Measurements from ENCODE around the gene PSG1.
"Not testable (repeated sequence)": the region's sequence is repeated elsewhere in the genome, so short reads cannot be mapped to it uniquely, and the experiment has no call there.

PSG1 gene

GRCh38 chr19:42879613-42880012 is at the start of gene PSG1:
Gene PSG1, minus strand, starts transcription at chr19:42879713. Its CDS starts 132 bp downstream, at chr19:42879581.
- in situ Hi-C loops (cut with HindIII; ENCODE audit: low sequenced_read_pairs): no loop called here

- in situ Hi-C loops (cut with HindIII; ENCODE audit: low sequenced_read_pairs): no loop called here
Observed at GRCh38 chr19:42928896-42929295, 49.4 kb upstream of the PSG1 start.

DNA sequence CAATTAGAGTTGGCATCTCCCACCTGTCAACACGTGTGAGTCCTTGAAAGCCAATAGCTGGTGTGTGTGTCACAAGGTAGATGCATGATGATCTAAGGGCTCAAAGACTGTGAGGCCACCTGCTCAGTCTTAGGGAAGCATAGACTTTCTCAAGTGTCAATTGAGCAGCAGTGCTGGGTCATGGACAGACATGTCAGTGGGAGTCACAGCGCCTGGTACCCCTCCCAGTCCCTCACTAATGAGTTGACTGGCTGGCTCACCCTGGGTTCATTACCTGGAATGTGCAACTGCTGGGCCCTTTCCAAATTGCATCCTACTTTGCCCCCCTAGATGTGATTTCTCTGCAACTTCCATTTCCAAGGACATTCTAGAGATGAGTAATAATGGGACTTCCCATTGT is 47.3 kb upstream of the PSG1 start:
- in situ Hi-C loops (cut with HindIII; ENCODE audit: low sequenced_read_pairs): no loop called here

DNA sequence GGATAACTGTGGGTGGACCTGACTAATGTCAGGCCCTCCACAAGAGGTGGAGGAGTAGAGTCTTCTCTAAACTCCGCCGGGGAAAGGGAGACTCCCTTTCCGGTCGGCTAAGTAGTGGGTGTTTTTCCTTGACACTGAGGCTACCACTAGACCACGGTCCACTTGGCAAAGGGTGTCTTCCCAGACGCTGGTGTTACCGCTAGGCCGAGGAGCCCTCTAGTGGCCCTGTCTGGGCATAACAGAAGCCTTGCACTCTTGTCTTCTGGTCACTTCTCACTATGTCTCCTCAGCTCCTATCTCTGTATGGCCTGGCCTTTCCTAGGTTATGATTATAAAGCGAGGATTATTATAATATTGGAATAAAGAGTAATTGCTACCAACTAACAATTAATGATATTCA is 43.6 kb upstream of the PSG1 start:
- in situ Hi-C loops (cut with HindIII; ENCODE audit: low sequenced_read_pairs): not testable (repeated sequence)

GRCh38 chr19:42920971-42921370 is 41.5 kb upstream of the PSG1 start:
- in situ Hi-C loops (cut with HindIII; ENCODE audit: low sequenced_read_pairs): not testable (repeated sequence)

DNA sequence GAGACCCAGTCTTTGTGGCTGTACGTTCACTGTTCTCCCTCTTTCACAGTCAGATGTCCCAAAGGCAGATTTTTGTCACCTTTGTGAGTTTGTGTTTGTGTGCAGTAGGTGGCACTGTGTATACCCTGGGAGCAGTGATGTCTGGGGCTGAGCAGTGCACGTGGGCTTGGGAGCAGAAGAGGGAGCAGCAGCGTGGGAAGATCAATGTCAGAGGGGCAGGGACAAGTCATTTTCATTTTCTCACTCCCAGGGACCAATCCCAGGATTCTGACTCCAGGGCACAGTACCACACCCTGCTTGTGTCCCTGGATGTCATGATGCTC is 40.2 kb upstream of the PSG1 start:
- in situ Hi-C loops (cut with HindIII; ENCODE audit: low sequenced_read_pairs): no loop called here

DNA sequence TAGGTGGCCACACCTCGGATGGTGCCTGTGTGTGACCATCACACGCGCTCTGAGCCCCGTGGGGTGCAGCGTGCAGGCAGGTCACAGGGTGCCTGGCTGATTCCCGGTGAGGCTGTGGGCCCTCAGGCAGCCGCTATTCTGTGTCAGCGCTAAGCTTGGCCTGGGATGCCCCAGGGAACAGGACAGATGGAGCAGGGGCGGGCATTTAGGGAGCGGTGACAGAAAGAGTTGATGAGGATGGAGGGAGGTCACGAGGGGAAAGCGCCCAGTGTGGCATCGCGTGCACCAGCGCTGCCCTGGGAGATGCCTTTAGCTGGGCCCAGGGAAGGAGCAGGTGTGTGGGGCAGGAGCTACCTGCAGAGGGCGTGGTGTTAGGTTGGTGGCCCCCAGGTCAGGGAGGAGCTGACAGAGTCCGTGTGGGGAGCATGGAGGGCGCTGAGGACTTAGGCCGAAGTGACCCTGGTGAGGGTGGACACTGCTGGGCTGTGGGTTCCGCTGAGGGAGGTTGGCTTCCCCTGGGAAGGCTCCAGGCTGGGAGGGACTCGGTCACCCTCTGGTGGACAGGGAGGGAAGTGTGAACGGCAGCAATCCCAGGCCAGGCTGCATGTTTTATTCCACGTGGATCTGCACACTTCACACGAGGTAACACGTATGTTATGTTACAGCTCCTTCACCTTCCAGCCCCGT is 39.7 kb upstream of the PSG1 start:
- in situ Hi-C loops (cut with HindIII; ENCODE audit: low sequenced_read_pairs): not testable (repeated sequence)

- in situ Hi-C loops (cut with HindIII; ENCODE audit: low sequenced_read_pairs): not testable (repeated sequence)
Observed at GRCh38 chr19:42918377-42919069, 39.0 kb upstream of the PSG1 start.

- in situ Hi-C loops (cut with HindIII; ENCODE audit: low sequenced_read_pairs): not testable (repeated sequence)
Observed at GRCh38 chr19:42917634-42918033, 38.1 kb upstream of the PSG1 start, which contains the start of gene PSG6. Gene PSG6, minus strand, starts transcription at chr19:42917894. Its CDS starts 102 bp downstream, at chr19:42917792.

DNA sequence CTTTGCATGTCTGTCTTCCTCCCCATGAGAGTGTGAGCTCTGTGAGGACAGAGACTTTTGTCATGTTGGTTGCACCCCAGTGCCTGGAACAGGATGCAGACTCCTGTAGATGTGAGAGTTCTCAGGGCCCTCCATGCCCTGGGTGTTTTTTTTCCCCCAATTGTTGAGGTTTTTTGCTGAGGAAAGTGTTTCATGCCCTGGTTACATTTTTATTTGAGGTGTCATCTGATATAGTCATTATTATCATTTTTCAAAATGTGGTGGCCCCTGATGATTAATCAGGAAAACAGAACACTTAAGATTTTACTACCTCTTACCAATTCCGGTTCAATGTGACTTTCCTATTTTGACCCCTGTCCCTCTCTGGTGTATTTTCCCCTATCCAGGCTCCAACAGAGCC is 37.4 kb upstream of the PSG1 start:
- in situ Hi-C loops (cut with HindIII; ENCODE audit: low sequenced_read_pairs): not testable (repeated sequence)

- in situ Hi-C loops (cut with HindIII; ENCODE audit: low sequenced_read_pairs): not testable (repeated sequence)
Observed at GRCh38 chr19:42913516-42913915, 34.0 kb upstream of the PSG1 start.

GRCh38 chr19:42912941-42913340 is 33.4 kb upstream of the PSG1 start:
- in situ Hi-C loops (cut with HindIII; ENCODE audit: low sequenced_read_pairs): not testable (repeated sequence)

- in situ Hi-C loops (cut with HindIII; ENCODE audit: low sequenced_read_pairs): not testable (repeated sequence)
Observed at GRCh38 chr19:42911731-42912130, 32.2 kb upstream of the PSG1 start.

GRCh38 chr19:42906162-42906561 is 26.6 kb upstream of the PSG1 start:
- in situ Hi-C loops (cut with HindIII; ENCODE audit: low sequenced_read_pairs): not testable (repeated sequence)

GRCh38 chr19:42900561-42900960 is 21.0 kb upstream of the PSG1 start:
- in situ Hi-C loops (cut with HindIII; ENCODE audit: low sequenced_read_pairs): not testable (repeated sequence)

- in situ Hi-C loops (cut with HindIII; ENCODE audit: low sequenced_read_pairs): not testable (repeated sequence)
Observed at GRCh38 chr19:42899674-42900073, 20.2 kb upstream of the PSG1 start.

DNA sequence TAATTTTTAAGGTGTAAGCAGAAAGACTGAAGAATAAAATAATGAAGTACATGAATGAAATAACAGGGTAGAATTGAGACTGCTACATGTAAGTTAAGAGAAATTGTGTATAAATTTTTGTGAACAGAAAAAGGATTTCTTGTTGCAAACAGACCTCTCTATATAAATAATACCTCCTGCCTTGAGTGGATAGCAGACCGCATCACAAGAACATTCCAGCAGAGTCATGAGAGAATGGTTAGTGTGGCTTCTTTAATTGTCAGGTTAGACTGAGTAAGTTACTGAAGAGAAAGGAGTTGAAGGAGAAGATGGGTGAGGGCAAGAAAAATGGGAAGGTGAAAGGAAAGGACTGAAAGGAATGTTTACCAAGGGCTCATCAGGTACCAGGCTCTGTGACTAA is 19.6 kb upstream of the PSG1 start:
- in situ Hi-C loops (cut with HindIII; ENCODE audit: low sequenced_read_pairs): not testable (repeated sequence)

DNA sequence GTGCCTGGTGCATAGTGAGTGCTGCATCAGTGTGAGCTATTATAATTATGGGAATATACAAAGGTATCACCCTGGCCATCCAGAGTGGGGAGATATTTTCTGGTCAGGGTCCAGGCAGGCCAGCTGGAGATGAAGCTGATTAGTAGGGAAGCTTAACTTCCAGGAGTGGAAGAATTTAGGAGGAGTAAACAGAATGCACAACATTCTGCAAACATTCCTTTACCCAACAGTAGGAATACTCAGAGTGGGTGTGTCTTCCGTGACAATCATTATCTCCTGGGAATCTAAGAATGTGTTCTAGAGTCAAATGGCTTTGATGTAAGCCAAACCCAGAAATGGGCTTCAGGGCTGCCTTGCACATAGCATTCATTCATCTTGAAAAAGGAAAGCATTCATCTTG is 19.1 kb upstream of the PSG1 start:
- in situ Hi-C loops (cut with HindIII; ENCODE audit: low sequenced_read_pairs): not testable (repeated sequence)

DNA sequence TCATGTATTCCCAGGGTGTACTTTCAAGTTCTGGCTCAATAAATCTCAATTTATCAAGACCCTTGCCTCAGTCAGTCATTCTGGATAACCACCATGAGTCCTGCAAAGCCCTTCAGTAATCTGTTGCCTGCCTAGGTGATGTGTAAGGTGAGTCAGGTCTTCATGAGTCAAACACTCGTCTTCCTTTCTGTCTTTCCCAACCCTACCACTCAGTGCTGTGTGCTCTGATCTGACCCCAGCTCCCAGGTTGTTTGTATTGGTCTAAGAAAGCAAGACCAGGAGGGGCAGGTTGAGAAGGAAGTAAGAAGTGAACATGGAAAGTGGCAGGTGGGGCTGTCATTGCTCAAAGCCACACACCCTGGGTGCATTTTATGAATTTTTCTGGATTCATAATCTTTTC is 18.2 kb upstream of the PSG1 start:
- in situ Hi-C loops (cut with HindIII; ENCODE audit: low sequenced_read_pairs): not testable (repeated sequence)

DNA sequence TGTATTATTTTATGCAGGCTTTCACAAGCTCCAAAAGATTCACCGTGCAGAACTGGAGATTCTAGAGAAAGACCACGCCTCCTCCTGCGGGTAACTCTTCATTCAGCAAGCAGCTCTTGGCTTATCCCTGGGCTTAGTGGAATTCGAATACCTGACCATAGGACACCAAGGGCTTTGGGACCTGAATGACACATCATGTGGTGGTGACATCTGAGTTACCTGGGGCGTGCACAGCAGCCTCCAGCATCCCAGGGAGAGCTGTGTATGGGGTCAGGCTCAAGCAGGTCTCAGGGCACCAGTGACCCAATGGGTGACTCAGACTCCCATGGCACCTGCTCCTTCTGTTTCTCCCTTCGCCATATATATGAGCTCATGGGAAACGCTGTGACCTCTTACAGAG is 10.9 kb upstream of the PSG1 start:
- in situ Hi-C loops (cut with HindIII; ENCODE audit: low sequenced_read_pairs): not testable (repeated sequence)

DNA sequence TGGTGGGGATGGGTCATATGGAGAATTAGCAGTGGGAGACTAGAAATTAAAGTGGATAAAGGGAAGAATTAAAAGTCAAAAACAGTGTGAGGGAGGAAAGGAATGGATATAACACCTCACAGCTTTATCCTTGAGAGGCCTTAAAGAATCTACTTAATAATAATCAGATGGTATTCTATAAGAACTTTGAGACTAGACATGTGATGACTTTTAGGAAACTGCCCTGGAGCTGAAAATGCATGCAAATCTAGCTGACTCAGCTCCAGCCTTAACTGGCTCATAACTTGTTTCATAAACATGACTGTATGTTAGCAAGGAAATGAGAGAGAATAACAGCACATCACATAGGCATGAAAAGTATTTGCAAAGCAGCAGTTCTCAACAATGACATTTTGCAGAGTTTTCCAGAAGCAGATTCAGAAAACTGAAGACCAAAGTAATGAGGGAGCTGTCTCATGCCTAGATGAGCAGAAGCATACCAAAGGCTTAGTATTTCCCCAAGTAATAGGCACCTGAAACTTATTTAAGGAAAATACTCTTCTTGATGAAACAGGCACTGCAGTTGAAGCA is 8.4 kb upstream of the PSG1 start:
- in situ Hi-C loops (cut with HindIII; ENCODE audit: low sequenced_read_pairs): not testable (repeated sequence)

DNA sequence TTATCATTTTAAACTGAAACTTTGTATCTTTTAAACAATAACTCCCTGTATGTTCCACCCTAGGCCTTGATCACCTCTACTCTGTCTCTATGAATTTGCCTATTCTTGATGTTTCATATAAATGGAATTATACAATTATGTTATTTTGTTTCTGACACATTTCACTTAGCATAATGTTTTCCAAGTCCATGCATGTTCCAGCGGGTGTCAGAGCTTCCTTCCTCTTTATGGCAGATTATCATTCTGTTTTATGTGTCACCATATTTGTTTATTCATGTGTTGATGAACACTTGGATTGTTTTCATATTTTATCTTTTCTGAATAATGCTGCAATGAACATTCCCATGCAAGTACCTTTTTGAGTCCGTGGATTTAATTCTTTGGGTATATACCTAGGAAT is 3.2 kb upstream of the PSG1 start:
- in situ Hi-C loops (cut with HindIII; ENCODE audit: low sequenced_read_pairs): not testable (repeated sequence)

Measured in endothelial cell of hepatic sinusoid (primary cell).